Activated naive CD8-positive, alpha-beta T cell treated with anti-CD3 and anti-CD28 coated beads for 36 hours (primary cell): ENCODE data around the gene IFNL1. TPM values are rescaled to one million over a fixed set of nuclear protein-coding genes. Genes with fewer than 3 reads are reported as not detected.

ENCODE experiments used
- DNase-seq: peaks from one replicate; pipeline ENCODE4 v3.0.0; 2021
- H3K27ac Mint-ChIP-seq: one replicate; pipeline ENCODE4 v1.8.0; 2022; ENCODE audit warnings: mild to moderate bottlenecking, moderate library complexity, mixed read lengths
- H3K27me3 Mint-ChIP-seq: one replicate; pipeline ENCODE4 v1.8.0; 2022; ENCODE audit warnings: mild to moderate bottlenecking, mixed read lengths
- H3K36me3 Mint-ChIP-seq: one replicate; pipeline ENCODE4 v1.8.0; 2021; ENCODE audit warnings: mild to moderate bottlenecking, mixed read lengths
- H3K4me1 Mint-ChIP-seq: one replicate; pipeline ENCODE4 v1.8.0; 2021; ENCODE audit warnings: mixed read lengths
- H3K4me3 Mint-ChIP-seq: one replicate; pipeline ENCODE4 v1.8.0; 2022; ENCODE audit warnings: mild to moderate bottlenecking, moderate library complexity, mixed read lengths
- H3K9me3 Mint-ChIP-seq: one replicate; pipeline ENCODE4 v1.8.0; 2022; ENCODE audit warnings: mixed read lengths
- total RNA-seq, 2 experiments: library from RNA; stranded (reverse); gene quantifications; one replicate each; pipeline ENCODE4 v1.2.3, GENCODE V29; 2021

The IFNL1 gene
- total RNA-seq, 2 experiments from 2014 or later, result not detected

DNA sequence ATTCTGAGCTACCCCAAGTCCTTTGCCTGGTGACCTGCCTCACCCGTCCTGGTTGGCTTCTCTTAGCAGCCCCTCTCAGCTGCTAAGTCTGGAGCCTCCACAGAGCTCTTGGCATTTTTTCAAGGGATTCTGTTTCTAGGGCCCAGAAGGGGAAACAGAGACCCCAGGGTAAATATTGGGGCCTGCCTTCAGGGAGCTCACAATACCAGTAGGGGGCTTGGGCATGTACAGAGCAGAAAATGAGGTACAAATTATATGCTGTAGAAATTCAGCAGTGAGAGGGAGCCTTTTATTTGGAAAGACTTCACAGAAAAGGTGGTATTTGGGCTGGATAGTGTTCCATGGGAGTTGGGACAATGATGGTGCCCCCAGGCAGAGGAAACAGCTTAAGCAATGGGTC lies 49.7 kb downstream of the IFNL1 start:
- H3K27ac Mint-ChIP-seq, result peak overlapping the region; percentile 55

DNA sequence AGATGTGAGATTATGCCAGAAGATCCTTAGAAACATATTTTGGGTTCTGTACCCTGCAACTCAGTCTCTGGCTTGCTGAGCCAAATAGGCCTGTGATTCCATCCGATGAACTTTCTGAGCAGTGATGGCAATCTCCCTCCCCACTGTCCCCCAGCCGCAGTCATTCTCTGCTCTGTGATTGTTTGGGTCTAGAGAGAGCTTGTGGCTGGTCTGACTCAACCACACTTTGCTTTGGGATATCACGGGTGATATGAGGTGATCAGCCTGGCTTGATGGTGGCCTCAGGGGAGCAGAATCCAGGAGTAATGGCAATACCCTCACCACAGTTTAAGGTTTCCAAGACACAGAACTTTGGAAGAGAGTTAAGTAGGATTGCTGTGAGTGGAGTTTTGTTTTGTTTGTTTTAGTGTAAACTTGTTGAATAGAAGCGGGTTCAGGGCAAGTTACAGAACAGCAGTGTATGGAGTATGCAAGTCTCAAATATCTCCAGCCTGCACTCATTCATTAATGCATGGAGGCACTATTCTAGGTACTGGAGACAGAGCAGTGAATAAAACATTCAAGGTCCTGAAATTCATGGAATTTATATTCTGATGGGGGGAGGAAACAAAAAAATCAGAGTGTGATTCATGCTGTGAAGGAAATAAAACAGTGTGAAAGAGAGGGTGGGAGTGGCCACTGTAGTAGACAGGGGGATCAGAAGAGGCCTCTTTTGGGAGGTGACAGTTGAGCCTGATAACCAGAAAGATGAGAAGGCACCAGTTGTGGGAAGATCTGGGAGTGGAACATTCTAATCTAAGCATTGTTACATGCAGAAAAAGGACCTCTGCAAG lies 51.3 kb downstream of the IFNL1 start:
- peaks cover 64% of the 10 kb centered on the region for H3K4me1 Mint-ChIP-seq
- H3K9me3 Mint-ChIP-seq, result no peaks in the 10 kb centered on the region
- H3K27ac Mint-ChIP-seq, result peak overlapping the region; percentile 21
- DNase-seq, result no peak
- H3K4me3 Mint-ChIP-seq, result no peak overlapping the region
- H3K27me3 Mint-ChIP-seq, result no peaks in the 10 kb centered on the region
- H3K36me3 Mint-ChIP-seq, result peaks cover 20% of the 10 kb centered on the region

More for the DNA sequence above, 49.7 kb downstream of the IFNL1 start:
- peaks cover 14% of the 10 kb centered on the region for H3K36me3 Mint-ChIP-seq
- no peaks in the 10 kb centered on the region for H3K27me3 Mint-ChIP-seq
- no peak overlapping the region for H3K4me3 Mint-ChIP-seq
- peaks cover 50% of the 10 kb centered on the region for H3K4me1 Mint-ChIP-seq
- no peaks in the 10 kb centered on the region for H3K9me3 Mint-ChIP-seq
- DNase-seq, result no peak

Other genes with a start within 250 kb of the IFNL1 start
- not detected for gene ACP7, start 212.0 kb upstream of the IFNL1 start, total RNA-seq
- 10 to 100 TPM; 13.2 to 16.2 TPM for gene PAK4, start 170.6 kb upstream of the IFNL1 start, total RNA-seq
- not detected for gene NCCRP1, start 99.4 kb upstream of the IFNL1 start, total RNA-seq
- not detected for gene SYCN, start 92.1 kb upstream of the IFNL1 start, total RNA-seq
- gene IFNL3, start 51.4 kb upstream of the IFNL1 start, total RNA-seq, result not detected
- under 1 TPM; 0.14 to 0.25 TPM for gene IFNL4, start 47.6 kb upstream of the IFNL1 start, total RNA-seq
- gene IFNL2, start 28.0 kb upstream of the IFNL1 start, total RNA-seq, result not detected
- gene LRFN1, start 24.5 kb downstream of the IFNL1 start, total RNA-seq, result 1 to 10 TPM; 4.6 to 5.1 TPM
- gene GMFG, start 39.6 kb downstream of the IFNL1 start, total RNA-seq, result 100 to 1,000 TPM; 232 to 240 TPM
- gene SAMD4B, start 46.0 kb downstream of the IFNL1 start, total RNA-seq, result 10 to 100 TPM; 36.2 to 36.5 TPM
- 10 to 100 TPM; 43.6 to 44.0 TPM for gene PAF1, start 94.7 kb downstream of the IFNL1 start, total RNA-seq
- 10 to 100 TPM; 23.3 to 26.8 TPM for gene MED29, start 95.0 kb downstream of the IFNL1 start, total RNA-seq
- 10 to 100 TPM; 15.5 to 15.6 TPM for gene ZFP36, start 110.4 kb downstream of the IFNL1 start, total RNA-seq
- 10 to 100 TPM; 29.1 to 40.0 TPM for gene PLEKHG2, start 116.3 kb downstream of the IFNL1 start, total RNA-seq
- 1,000 to 10,000 TPM; 3,164 to 3,181 TPM for gene RPS16, start 139.5 kb downstream of the IFNL1 start, total RNA-seq
- gene SUPT5H, start 149.2 kb downstream of the IFNL1 start, total RNA-seq, result 100 to 1,000 TPM; 179 to 182 TPM
- gene TIMM50, start 184.4 kb downstream of the IFNL1 start, total RNA-seq, result 100 to 1,000 TPM; 133 to 137 TPM
- gene DLL3, start 202.5 kb downstream of the IFNL1 start, total RNA-seq, result 1 to 10 TPM; 1.1 to 1.4 TPM
- not detected for gene SELENOV, start 218.7 kb downstream of the IFNL1 start, total RNA-seq
- 1 to 10 TPM; 2.4 to 2.7 TPM for gene EID2B, start 236.4 kb downstream of the IFNL1 start, total RNA-seq
- 10 to 100 TPM; 13.6 to 14.2 TPM for gene EID2, start 243.8 kb downstream of the IFNL1 start, total RNA-seq